ENCODE results near the gene PDE11A.
"Not testable (repeated sequence)": the region's sequence is repeated elsewhere in the genome, so short reads cannot be mapped to it uniquely, and the experiment has no call there.

Gene PDE11A

DNA sequence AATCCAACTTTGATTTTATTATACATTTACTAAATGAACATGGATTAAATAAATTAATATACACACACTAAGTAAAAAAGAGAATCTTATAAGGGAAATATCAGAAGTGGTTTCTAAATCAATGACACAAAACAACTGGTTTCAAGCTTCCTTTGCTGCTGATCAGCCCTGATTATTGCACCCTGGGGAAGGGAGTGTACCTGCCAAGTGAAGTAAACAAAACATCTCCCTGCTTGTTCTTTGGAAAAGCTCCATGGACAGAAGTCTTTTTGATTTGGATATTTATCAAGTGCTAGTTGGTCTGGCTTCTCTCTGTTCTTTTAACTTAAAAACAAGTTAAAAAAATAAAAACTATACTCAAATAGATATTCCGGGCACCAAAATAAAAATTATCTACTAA lies 190.1 kb downstream of the PDE11A start:
- DNase-seq (ENCODE audit: low read depth) = no peak

GRCh38 chr2:177881921-177882320 lies 190.7 kb downstream of the PDE11A start:
- no peak for DNase-seq (ENCODE audit: low read depth)

GRCh38 chr2:177881008-177881747 lies 191.4 kb downstream of the PDE11A start:
- no peak for DNase-seq (ENCODE audit: low read depth)

DNA sequence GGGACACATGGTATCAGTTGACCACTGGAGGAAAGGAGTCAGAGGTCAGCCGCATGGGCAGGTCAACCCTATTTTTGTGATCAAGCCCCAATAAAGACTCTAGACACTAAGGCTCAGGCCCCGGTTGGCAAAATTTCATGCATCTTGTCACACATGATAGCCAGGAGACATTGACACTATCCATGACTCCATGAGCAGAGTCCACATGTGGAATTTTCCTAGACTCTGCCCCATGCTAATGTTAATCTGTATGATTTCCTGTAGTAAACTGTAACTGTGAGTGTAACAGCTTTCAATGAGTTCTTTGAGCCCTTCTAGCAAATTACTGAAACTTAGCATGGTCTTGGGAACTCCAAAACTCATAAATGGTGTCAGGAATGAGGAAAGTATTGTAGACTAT lies 192.3 kb downstream of the PDE11A start:
- no peak for DNase-seq (ENCODE audit: low read depth)

- no peak for DNase-seq (ENCODE audit: low read depth)
Measured at GRCh38 chr2:177876950-177877349, 195.6 kb downstream of the PDE11A start.

- DNase-seq (ENCODE audit: low read depth) = no peak
Measured at GRCh38 chr2:177874686-177875085, 197.9 kb downstream of the PDE11A start.

- DNase-seq (ENCODE audit: low read depth) = no peak
Measured at GRCh38 chr2:177873915-177874314, 198.7 kb downstream of the PDE11A start.

GRCh38 chr2:177872286-177872685 lies 200.3 kb downstream of the PDE11A start:
- DNase-seq (ENCODE audit: low read depth) = no peak

DNA sequence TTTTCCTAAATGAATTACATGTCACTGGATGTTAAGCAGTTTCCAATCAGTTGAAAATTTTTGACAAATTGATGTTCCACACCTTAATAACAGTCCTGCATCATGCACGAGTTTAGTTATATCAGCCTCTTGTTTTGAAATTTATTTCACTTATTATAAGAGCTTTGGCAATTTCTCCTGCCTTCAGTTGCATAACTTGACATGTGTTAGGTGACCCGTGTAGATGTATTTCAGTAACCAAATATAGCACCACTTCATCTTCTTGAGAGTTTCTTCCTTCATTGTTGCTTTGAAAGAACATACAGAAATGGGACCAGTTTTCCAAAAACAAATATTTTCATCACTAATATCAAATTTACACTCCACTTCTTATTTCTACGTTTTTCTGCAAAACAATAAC lies 202.7 kb downstream of the PDE11A start:
- no peak for DNase-seq (ENCODE audit: low read depth)

DNA sequence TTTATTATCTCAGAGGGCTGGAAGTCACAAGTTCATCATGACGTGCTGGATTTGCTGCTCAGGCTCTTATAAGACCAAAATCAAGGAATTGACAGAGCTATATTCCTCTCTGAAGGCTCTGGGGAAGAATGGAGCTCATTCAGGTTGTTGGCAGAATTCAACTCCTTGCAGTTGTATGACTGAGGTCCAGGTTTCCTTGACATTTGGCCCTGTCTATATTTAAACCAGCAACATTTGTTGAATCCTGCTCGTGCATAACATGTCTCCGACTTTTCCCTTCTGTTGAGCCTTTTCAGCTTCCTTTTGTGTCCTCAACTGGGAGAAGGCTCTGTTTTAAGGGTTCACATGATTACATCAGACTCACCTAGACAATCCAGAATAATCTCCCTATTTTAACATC lies 203.4 kb downstream of the PDE11A start:
- no peak for DNase-seq (ENCODE audit: low read depth)

DNA sequence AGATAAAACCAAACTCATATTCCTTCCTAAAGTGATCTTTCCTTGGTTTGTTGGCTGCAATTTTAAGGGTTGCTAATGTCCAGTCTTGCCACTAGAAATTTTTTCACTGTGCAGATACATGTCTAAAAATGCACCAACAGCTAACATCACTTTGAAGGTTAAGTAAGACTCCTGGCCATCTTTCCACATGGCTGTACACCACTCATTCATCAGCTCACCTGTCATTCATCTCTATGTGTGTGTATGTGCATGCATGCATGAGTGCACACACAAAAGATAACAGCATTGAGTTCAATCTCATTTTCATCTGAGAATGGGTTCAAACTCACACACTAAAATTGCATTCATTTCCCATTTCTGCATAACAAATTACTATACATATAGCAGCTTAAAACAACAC lies 203.8 kb downstream of the PDE11A start:
- DNase-seq (ENCODE audit: low read depth) = no peak

DNA sequence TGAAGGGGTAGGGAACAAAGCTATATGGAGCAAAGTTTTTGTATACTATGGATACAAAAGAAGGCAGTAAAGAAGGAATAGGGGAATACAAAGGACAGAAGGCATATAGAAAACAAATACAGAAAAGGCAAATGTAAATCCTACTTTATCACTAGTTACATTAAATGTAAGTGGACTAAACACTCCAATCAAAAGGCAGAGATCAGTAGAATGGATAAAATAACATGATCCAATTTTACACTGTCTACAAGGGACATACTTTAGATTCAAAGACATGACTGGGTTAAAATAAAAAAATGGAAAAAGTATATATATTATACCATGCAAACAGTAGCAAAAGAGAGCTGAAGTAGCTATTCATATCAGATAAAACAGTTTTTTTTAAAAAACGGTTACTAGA lies 215.0 kb downstream of the PDE11A start:
- no peak for DNase-seq (ENCODE audit: low read depth)

DNA sequence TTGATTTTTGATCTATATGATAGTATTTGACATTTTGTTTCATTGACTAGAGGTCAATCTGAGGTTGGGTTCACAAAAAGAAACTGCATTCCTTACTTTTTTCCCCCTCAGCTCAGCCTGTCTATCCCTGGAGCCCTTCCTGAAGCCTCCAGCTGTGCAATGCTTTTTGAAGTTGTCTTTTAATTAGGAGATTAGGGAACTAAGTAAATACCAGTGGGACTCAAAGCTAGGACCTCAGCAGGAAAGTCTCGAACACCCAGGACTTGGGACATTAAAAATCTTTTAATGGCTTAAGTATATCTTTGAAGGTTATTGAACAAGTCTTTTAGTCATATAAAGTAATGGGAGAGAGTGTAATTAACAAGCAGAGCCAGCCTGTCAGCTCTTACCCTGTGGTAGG lies 220.2 kb downstream of the PDE11A start:
- no peak for DNase-seq (ENCODE audit: low read depth)

- no peak for DNase-seq (ENCODE audit: low read depth)
Measured at GRCh38 chr2:177843188-177843587, 229.4 kb downstream of the PDE11A start.

GRCh38 chr2:177842243-177842642 lies 230.3 kb downstream of the PDE11A start:
- DNase-seq (ENCODE audit: low read depth) = no peak

GRCh38 chr2:177835418-177836204 lies 237.0 kb downstream of the PDE11A start:
- DNase-seq (ENCODE audit: low read depth) = not testable (repeated sequence)

GRCh38 chr2:177832611-177833433 lies 239.8 kb downstream of the PDE11A start:
- DNase-seq (ENCODE audit: low read depth) = no peak

GRCh38 chr2:177830881-177831386 lies 241.6 kb downstream of the PDE11A start:
- DNase-seq (ENCODE audit: low read depth) = no peak

GRCh38 chr2:177828557-177828956 lies 244.0 kb downstream of the PDE11A start:
- no peak for DNase-seq (ENCODE audit: low read depth)

DNA sequence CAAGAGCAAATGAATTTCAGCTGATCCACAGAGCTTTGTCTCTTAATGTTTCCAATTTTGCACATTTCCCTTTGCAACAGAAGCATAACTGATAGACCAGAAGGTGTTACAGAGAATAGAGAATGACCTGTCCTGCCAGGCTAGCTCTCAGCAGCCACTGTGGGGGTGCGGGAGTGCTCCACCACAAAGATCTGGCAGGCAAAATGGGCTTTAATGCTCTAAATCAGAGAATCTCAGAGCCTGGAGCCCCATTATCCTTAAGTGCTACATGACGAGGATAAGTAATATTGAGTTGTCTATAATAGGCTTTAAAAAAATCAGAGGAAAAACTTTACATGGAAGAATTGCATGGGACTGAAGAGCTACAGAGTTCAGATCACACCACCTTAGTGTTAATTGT lies 245.7 kb downstream of the PDE11A start:
- DNase-seq (ENCODE audit: low read depth) = no peak

DNA sequence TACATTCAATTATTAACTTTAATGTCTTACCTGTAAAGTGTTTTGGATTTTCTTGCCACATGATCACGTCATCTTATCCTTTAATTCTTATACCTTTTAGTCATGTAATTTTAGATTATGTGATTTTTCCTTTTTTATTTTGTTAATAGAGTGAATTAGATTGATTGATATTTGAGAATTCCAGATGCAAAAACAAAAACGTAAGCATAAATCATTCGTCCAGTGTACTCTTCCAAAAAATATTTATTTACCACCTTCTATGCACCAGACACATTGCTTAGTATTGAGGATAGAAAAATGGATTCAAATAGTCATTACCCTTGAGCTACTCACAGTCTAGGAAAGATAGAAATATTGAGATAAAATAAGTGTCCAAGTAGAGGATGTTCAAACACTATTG lies 249.6 kb downstream of the PDE11A start:
- no peak for DNase-seq (ENCODE audit: low read depth)

DNA sequence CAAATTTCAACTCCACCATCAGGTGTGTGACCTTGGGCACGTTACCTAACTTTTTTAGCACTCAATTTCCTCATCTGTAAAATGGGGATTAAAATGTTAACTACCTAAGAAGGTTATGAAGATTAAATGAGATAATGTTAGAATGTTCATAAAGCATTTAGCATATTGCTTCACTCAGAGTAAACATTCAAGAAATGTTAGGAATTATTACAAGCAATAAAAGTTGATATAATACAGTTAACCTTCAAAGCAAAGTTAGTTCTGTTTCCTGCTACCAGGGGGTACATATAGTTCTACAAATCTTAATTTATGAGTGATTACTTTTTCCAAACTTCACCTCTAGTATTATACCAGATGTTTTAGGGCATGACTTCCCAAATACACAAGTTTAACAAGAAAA lies 254.2 kb downstream of the PDE11A start:
- no peak for DNase-seq (ENCODE audit: low read depth)

- no peak for DNase-seq (ENCODE audit: low read depth)
Measured at GRCh38 chr2:177817300-177817699, 255.3 kb downstream of the PDE11A start.
